GM19240 (cell line): ENCODE measurements around the gene AGBL4.
"Not testable (repeated sequence)": the region's sequence is repeated elsewhere in the genome, so short reads cannot be mapped to it uniquely, and the experiment has no call there.

Experiments used
- DNase-seq: peaks from one replicate; pipeline ENCODE4 v3.0.0; 2011; ENCODE audit warnings: low spot score; ENCODE audit not compliant: insufficient read length

The AGBL4 gene

DNA sequence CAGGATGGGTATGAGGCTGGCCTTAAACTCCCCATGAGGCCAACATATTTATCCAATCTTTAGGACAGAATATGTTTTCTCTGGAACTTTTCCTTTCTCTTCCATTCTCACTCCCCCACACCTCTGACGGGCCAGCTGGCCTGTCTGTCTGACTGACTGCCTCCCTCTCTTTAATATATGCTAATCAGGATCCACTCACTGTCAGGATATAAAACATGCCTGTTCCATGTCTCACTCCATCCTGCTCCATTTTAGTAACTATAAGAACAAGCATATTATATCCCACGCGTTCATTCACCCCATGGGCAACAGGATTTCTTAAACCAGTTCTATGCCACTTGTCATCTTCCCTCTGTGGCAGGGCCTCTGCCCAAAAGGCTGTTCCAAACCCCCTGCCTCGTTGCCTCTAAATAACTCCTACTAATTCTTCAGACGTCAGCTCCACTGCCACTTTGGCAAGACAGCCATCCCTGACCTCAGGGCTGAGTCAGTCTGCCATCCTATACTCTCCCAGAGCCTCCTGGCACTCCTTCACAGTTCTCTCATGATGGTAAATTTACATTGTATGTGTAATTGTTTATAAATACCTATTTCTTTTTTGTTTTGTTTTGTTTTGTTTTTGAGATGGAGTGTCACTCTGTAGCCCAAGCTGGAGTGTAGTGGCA is 1467.4 kb downstream of the AGBL4 start:
- no peak for DNase-seq

DNA sequence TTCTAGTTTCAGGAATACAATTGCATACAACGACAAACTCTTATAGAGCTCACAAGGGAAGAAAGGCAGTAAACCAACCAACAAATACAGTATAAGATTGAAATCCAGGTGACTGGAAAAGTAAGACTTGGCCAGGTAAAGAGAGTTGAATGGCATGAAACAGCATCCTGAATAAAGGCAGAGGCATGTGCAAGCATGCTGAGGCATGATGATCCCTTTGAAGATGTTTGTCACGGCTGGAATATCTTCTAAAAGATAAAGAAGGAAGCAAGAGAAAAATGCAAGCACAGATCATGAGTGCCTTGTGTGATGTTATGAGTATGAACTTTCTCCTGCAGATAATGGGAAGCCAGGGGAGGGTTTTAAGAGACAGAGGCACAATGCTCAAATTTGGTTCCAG is 1468.5 kb downstream of the AGBL4 start:
- DNase-seq, result no peak

DNA sequence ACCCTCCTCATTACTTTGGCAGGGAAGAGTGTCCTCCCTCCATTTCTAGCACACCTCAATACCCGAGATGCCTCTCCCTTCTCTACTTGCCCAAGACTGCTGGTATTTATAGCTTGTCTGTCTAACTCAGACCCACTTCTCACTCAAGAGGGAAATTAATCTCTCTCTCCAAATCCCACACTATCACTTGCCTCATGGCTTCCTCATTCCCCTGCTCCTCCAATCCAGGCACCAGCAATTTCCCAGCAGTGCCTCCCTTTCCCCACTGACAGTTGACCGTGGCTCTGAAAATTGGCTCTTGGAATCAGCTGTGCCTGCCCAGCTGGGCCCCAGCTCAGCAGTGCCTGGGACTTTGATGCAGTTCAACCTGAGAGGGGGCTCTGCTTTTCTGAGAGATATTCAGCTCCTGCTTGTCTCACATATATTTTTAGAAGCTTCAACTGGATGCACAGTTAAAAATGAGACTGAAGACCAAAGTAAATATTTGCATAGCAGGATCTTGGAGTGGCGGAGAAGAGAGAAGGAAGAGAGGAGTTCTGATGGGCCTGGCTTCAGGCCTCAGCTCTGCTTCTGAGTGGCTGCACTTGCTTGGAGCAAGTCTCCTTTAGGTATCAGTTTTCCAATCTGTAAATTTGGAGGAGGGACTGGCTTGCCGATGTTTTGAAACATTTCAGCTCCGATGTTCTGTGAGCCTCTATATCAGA is 1470.7 kb downstream of the AGBL4 start:
- DNase-seq, result no peak

DNA sequence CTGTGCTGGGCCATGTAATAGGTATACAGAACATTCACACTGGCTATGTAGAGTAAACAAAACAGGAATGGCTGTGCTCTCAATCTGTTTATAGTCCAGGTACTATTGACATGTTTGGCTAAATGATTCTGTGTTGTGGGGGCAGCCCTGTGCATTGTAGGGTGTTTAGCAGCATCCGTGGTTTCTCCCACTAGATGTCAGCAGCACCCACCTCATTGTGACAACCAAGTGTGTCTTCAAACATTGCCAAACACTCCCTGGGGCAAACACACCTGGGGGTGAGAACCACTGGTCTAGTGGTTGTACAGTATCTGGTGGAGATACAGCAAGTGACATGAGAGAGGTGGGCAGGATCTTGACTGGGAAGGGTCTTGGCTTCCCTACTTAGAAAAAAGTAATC is 1471.3 kb downstream of the AGBL4 start:
- no peak for DNase-seq

DNA sequence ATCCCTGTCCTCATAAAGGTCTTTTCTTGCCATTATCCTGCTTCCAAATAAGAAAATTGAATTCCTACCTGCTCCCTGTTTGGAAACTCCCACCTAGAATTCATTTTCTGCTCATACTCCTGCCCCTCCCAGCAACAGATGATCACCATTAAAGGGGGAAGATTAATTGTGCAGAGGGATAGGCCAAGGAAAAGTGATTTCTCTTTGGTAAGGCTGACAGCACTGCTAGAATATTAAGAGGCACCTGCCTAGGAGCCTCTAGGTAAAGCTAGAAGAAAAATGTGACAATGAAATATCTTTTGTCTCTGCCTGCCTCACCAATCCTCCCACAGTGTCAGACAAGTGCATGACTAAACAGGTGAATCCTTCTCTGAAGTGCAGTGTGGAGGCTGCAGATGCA is 1474.8 kb downstream of the AGBL4 start:
- DNase-seq, result no peak

DNA sequence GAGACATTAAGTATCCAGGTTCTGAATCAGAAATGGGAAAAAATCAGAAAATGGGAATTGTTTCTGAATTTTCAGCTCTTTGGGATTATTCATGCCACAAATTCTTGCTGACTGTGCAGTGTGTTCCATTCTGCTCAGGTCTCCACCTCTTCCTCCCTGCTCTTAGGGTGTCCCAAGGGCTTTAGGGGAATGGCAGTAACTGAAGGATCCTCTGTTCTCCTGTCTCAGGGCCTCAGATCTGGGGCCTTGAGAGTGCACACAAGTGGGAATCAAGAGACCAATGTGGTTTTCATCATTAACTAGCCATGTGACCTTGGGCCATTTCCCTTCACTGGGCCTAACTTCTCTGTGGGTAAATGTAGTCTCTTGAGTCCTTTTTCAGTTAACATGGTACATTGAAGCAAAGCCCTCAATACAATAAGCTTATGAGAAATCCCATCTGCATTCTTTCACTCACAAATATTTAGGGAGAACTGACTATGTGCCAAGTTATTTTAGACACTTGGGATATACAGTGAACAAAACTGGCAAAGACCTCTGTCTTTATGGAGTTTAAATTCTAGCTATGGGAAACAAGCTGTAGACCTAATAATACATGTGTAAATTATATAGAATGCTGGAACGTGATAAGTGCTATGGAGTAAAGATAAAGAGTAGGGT is 1476.1 kb downstream of the AGBL4 start:
- DNase-seq, result no peak

DNA sequence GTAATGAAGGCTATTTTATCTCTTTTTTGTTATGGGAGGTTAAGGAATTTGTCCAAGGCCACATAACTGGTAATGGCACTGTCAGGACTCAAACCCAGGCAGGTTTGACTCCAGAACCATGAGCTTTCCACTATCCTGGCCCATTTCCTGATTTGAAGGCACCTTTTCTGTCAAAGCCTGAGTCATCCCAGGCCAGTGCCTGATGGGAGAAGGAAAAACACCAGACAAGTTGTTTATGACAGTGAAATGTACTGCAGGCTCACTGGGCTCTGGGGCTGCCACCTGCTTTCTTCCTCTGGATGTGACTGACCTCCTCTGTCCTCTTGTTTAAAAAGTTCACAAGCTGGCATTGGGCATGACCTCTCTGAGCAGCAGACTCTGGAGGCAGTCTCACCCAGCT is 1479.9 kb downstream of the AGBL4 start:
- no peak for DNase-seq

DNA sequence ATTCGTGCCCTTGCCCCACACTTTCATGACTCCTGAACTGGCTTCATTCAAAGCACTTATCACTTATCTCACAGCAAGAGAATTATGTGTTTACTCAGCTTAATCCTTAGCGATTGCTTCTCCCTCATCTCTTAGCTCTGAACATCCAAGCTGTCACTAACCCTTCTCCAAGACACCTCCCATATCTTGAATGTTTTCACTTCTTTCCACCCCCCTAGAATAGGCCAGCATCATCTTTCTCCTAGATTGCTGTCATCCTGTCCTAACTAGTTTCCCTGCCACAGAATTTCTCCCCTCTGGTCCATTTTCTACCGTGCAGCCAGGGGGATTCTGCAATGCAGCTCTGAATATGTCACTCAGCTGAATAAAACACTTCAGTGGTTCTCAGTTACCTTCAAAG is 1483.2 kb downstream of the AGBL4 start:
- DNase-seq, result no peak

DNA sequence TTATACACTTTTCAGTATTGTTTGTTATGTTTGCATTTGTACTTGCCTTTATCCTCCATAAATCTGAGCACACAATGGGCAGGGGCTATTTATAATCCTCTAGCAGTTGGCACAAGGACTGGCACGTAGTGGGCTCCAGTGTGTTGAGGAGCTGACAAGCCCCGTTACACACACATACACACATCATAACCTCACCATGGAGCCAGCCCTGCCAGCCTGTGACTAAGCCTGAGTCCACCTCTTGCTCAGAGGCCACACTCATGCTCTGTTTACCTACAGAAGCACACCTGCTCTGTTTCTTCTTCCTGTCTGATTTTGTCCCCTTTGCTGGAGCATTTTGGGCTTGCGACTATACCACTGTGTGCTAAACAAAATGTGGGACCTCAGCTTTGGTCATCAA is 1487.3 kb downstream of the AGBL4 start:
- DNase-seq, result no peak

DNA sequence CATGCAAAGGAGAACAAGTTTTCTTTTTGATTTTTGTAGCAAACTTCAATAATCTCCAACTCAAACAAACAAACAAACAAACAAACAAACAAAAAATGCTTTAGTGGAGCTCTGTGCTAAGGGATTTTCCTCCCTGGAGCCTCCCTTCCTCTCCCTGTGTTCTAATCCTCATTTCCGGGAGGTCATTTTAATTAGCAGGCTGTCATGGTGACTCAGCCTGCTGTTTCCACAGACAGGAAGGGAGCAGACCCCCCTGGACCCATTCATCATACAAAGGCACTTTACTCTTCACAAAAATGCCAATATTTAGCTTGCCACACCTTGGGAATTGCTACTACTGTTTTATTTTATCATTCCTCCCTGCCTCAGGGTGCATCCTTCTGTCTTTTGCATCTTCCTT is 1490.8 kb downstream of the AGBL4 start:
- DNase-seq, result no peak

DNA sequence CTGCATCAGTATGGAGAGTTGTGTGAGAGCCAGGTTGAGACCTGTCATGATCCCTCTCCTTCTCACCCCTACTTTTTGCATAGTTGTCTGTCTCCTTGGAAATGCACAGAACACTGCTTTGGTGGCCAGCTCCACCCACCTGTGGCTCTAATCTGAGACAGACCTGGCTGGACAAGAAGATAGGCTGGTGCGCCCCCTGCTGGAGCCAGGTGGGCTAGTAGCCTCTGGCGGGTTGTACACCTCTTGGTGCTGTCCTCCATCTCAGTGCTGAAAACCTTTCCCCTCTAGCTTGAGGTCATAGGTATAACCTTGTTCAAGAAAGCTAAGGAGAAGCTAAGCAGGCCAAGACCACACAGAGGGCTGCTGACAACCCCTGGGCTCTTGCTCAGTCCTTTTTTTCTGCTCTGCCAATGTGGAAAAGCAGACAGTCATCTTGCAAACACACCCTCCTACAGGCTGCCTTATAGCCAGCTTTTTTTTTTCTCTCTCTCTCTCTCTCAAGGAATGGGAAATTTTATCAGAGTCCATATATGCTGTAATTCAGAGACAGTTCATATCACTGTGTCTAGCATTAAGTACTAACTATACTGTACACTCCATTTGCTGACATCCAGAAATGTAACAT is 1492.9 kb downstream of the AGBL4 start:
- DNase-seq, result peak; percentile 58

DNA sequence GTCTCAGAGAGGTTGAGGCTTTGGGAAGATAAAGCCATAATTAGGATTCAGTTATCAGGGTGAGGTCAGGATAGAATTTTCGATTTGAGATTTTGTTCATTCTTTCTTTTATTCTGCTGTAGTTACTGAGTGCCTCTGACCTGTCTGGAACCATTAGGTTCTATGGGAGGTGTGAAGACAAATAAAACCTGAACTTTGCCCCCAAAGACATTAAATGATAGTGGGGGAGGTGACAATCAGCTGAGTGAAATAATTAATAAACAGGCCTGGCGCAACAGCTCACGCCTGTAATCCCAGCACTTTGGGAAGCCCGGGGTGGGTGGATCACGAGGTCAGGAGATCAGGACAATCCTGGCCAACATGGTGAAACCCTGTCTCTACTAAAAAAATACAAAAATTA is 1496.7 kb downstream of the AGBL4 start:
- no peak for DNase-seq

DNA sequence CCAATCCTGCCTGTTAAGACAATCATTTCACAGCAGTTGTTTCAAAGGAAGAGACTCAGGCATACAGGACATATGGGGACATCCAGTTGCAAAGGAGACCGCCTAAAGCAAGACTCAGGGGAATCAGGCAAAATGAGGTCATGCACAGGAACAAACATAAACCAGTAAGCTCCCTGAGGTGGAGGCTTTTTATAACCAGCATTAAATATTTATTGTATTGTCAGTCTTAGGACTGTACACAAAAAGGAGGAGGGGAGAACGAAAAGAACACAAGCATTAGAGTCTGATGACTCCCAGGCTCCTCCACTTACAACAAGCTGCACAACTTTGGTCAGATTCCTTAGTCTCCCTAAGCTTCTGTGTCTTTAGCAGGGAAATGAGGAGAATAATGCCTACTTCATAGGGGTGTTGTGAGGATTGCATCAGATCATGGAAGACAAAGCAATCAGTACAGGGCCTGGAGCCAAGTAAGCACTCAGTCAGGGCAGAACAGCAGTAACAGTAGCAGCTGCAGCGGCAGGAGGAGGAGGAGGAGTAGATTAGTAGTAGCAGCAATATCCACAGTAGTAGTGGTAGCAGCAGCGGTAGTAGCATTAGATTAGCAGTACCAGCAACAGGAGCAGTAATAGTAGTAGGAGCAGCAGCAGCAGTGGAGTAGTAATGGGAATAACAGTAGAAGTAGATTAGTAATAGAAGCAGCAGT is 1497.6 kb downstream of the AGBL4 start:
- no peak for DNase-seq

DNA sequence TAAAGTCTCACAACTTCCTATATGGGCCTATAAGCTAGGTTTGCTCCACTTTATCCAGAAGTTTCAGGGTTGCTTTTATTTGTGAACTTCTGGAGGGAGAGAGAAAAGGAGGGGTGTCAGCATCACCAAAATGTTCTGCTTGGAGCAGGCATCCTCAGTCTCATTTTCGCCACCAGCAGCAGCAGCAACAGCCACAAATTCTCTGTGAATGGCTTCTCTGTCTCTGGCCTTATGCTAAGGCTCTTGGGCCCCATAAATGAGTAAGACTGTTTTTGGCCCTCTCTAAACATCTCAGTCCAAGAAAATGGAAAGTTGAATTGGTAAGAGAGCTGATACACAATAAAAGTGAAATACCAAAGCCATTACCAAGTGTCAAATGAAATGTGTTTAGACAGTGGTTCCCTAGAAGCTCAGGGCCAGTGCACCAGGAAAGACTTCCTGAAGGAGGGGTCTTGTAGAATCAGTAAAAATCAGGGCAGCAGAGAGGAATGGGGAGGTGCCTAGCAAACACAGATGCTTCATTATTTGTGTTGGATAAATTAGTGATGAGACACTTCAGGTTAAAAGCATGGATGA is 1498.8 kb downstream of the AGBL4 start:
- no peak for DNase-seq

DNA sequence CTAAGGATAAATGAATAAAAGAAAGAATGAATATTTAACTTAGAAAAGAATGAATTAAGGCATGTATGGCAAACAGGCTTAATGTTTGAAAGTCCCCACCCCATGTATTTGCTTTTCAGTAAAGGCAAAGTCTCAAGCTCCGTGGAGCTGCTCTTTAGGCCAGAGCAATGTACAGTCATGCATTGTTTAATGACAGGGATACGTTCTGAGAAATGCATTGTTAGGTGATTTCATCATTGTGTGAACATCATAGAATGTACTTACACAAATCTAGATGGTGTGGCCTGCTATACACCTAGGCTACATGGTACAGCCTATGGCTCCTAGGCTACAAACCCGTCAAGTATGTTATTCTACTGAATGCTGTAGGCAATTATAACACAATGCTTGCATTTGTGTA is 1500.2 kb downstream of the AGBL4 start:
- no peak for DNase-seq

DNA sequence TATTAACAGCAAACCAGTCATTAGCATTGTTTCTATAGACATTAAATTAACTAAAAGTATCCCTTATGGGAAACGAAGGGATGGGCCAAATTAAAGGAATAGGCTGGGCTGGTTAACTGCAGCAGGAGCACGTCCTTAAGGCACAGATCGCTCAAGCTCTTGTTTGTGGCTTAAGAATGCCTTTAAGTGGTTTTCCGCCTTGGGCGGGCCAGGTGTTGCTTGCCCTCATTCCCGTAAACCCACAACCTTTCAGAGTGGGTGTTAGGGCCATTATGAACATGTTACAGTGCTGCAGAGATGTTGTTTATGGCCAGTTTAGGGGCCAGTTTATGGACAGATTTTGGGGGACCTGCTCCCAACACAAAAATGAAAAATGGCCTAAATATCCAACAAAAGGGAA is 1503.9 kb downstream of the AGBL4 start:
- DNase-seq, result not testable (repeated sequence)

DNA sequence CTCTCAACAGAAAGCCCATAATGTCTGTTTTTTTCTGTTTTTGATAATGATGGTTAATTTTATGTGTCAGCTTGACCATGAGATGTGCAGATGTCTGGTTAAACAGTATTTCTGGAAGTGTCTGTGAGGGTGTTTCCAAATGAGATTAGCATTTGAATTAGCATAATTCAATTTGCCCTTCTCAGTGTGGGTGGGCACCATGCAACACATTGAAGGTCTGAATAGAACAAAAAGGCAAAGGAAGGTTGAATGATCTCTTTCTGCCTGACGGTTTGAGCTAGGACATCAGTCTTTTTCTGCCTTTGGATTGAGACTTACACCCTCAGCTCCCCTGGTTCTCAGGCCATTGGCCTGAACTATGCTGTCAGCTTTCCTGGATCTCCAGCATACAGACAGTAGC is 1516.9 kb downstream of the AGBL4 start:
- no peak for DNase-seq

DNA sequence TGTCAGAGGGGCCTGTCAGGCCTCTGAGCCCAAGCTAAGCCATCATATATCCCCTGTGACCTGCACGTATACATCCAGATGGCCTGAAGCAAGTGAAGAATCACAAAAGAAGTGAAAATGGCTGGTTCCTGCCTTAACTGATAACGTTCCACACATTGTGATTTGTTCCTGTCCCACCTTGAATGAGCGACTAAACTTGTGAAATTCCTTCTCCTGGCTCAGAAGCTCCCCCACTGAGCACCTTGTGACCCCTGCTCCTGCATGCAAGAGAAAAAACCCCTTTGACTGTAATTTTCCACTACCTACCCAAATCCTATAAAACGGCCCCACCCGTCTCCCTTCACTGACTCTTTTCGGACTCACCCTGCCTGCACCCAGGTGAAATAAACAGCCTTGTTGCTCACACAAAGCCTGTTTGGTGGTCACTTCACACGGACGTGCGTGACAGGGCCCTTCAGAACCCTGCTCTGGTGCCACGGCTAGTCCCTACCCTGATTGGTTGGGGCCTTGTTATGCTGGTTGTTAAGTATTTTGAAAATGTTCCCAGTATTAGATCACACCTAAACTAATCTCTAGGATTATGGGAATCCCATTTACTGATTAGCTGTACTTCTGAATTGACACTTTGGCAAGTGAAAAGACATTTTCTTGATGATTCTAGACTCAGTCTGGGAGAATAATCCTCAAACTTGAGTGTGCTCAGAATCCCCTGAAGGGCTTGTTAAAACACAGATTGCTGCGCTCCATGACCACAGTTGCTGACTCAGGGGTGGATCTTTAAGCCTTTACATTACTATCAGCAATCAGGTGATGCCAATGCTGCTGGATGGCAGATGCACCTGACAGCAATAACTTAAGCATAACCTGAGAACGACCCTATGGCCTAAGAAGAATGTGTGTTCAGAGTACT is 1523.0 kb downstream of the AGBL4 start:
- DNase-seq, result no peak

DNA sequence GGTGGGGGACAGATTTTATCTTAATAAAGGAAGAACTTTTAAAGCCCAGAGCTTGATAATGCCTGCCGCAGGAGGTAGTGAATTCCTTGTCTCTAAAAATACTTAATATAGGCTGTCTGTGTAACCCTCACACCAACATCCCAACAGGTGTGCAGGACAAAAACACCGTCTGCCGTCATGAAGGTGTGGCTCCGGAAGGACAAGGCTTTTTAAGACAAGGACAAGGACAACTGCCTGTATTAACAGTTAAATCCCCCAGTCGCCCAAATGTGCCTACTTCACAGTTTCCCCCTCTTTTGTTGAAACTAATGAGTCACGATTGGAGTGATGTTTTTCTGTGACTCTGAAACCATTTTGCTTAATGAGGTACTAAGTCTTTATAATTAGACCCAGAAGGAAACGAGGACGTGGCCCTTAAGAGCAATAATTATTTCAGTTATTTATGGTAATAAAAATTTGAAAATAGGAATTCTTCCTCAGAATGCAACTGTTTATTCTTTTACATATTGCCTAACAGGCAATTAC is 1524.5 kb downstream of the AGBL4 start:
- no peak for DNase-seq
